HepG2 (cell line): Measurements from ENCODE around the gene STRADA. TPM values are rescaled to one million over a fixed set of nuclear protein-coding genes. Genes with fewer than 3 reads are reported as not detected.

Source experiments
- ATF7 ChIP-seq, 2 experiments: fragments of 450-650 bp in 1 of 2; sonication (generic) in 1 of 2; formaldehyde crosslinking in 1 of 2; IDR thresholded peaks; 2 replicates each; pipeline versions ENCODE4 v1.4.0 to v1.6.1; 2016 to 2020; ENCODE audit warnings: antibody characterized with exemption in 1 of 2, mild to moderate bottlenecking in 1 of 2, missing genetic modification reagents in 1 of 2
- ERF ChIP-seq: IDR thresholded peaks from 2 replicates; pipeline ENCODE4 v1.6.1; 2018; ENCODE audit warnings: missing biosample characterization, missing genetic modification reagents
- HDAC2 ChIP-seq: sonication (generic); formaldehyde crosslinking; IDR thresholded peaks from 2 replicates; pipeline ENCODE4 v1.4.0; 2020; ENCODE audit warnings: missing genetic modification reagents
- IRX3 ChIP-seq: sonication (generic); formaldehyde crosslinking; IDR thresholded peaks from 2 replicates; pipeline ENCODE4 v1.8.1; 2023; ENCODE audit warnings: mild to moderate bottlenecking, low read depth, missing genetic modification reagents, borderline replicate concordance
- PHF20 ChIP-seq: sonication (generic); formaldehyde crosslinking; IDR thresholded peaks from 2 replicates; pipeline ENCODE4 v1.5.0; 2020; ENCODE audit warnings: mild to moderate bottlenecking, missing genetic modification reagents
- SPEN ChIP-seq: sonication (generic); formaldehyde crosslinking; IDR thresholded peaks from 2 replicates; pipeline ENCODE4 v1.5.1; 2020; ENCODE audit warnings: low read depth, mild to moderate bottlenecking, missing genetic modification reagents
- TAF1 ChIP-seq: sonication (generic); formaldehyde crosslinking; IDR thresholded peaks from 2 replicates; pipeline ENCODE4 v1.4.0; 2020; ENCODE audit warnings: missing genetic modification reagents
- TMF1 ChIP-seq: sonication (generic); formaldehyde crosslinking; IDR thresholded peaks from 2 replicates; pipeline ENCODE4 v1.8.1; 2022; ENCODE audit warnings: low read depth, missing genetic modification reagents
- ZBTB1 ChIP-seq: sonication (generic); formaldehyde crosslinking; IDR thresholded peaks from 2 replicates; pipeline ENCODE4 v1.4.0; 2020; ENCODE audit warnings: missing genetic modification reagents, borderline replicate concordance
- ZC3H4 ChIP-seq: sonication (generic); formaldehyde crosslinking; IDR thresholded peaks from 2 replicates; pipeline ENCODE4 v1.4.0; 2020; ENCODE audit warnings: missing genetic modification reagents, borderline replicate concordance
- ZFP62 ChIP-seq: sonication (generic); formaldehyde crosslinking; IDR thresholded peaks from 2 replicates; pipeline ENCODE4 v1.4.0; 2020; ENCODE audit warnings: missing genetic modification reagents
- ZNF253 ChIP-seq: sonication (generic); formaldehyde crosslinking; IDR thresholded peaks from 2 replicates; pipeline ENCODE4 v1.8.0; 2022; ENCODE audit warnings: mild to moderate bottlenecking, missing genetic modification reagents, borderline replicate concordance
- ZNF296 ChIP-seq: sonication (generic); formaldehyde crosslinking; conservative IDR thresholded peaks from 2 replicates; pipeline ENCODE4 v1.5.0; 2020; ENCODE audit warnings: mild to moderate bottlenecking, missing genetic modification reagents
- ZNF510 ChIP-seq: sonication (generic); formaldehyde crosslinking; IDR thresholded peaks from 2 replicates; pipeline ENCODE4 v1.4.0; 2020; ENCODE audit warnings: low read depth, mild to moderate bottlenecking, missing genetic modification reagents
- ZNF605 ChIP-seq: sonication (generic); formaldehyde crosslinking; IDR thresholded peaks from 2 replicates; pipeline ENCODE4 v1.8.0; 2022; ENCODE audit warnings: mild to moderate bottlenecking, missing genetic modification reagents
- ZNF644 ChIP-seq: IDR thresholded peaks from 2 replicates; pipeline ENCODE4 v1.6.1; 2016; ENCODE audit warnings: low read depth
- ZNF670 ChIP-seq: sonication (generic); formaldehyde crosslinking; IDR thresholded peaks from 2 replicates; pipeline ENCODE4 v1.8.0; 2022; ENCODE audit warnings: mild to moderate bottlenecking, missing genetic modification reagents, borderline replicate concordance
- ZNF879 ChIP-seq: sonication (generic); formaldehyde crosslinking; IDR thresholded peaks from 2 replicates; pipeline ENCODE4 v1.8.1; 2023; ENCODE audit warnings: missing genetic modification reagents
- polyA plus RNA-seq, 8 experiments: library from polyadenylated mRNA; depleted of rRNA in 3 of 8; stranded (reverse) in 7 of 8; unstranded in 1 of 8; fragments of >200 nt; fragmentation: Illumina TruSeq in 4 of 8; extraction: Trizol in 4 of 8; gene quantifications; 2 replicates each; pipeline versions ENCODE4 v1.2.1 to v1.2.3, GENCODE V29; 2011 to 2016; ENCODE audit warnings: low read depth in 4 of 8, missing spikeins in 1 of 8, mixed read lengths in 1 of 8; ENCODE audit not compliant: insufficient read depth in 1 of 8
- total RNA-seq, 5 experiments: library from RNA; depleted of rRNA; stranded (reverse); fragments of >200 nt; fragmentation: Illumina TruSeq; extraction: Trizol; gene quantifications; 2 replicates each; pipeline ENCODE4 v1.2.3, GENCODE V29; 2016; ENCODE audit warnings: low read depth in 1 of 5
- TF ChIP-seq, protein P1 (sequence below): sonication (generic); formaldehyde crosslinking; IDR thresholded peaks from one replicate; pipeline ENCODE4 v1.5.1; 2020; ENCODE audit warnings: mild to moderate bottlenecking, missing genetic modification reagents; ENCODE audit errors: not compliant biosample characterization
- TF ChIP-seq, protein P2 (sequence below): sonication (generic); formaldehyde crosslinking; IDR thresholded peaks from 2 replicates; pipeline ENCODE4 v1.8.1; 2023; ENCODE audit warnings: mild to moderate bottlenecking, inconsistent platforms, moderate library complexity, missing genetic modification reagents, borderline replicate concordance

Gene STRADA
- total and polyA plus RNA-seq, 2 of the 13 experiments (the other 11 are each of a cell fraction or from before 2014, with no cell fraction given) = 17.6 to 17.9 TPM

DNA sequence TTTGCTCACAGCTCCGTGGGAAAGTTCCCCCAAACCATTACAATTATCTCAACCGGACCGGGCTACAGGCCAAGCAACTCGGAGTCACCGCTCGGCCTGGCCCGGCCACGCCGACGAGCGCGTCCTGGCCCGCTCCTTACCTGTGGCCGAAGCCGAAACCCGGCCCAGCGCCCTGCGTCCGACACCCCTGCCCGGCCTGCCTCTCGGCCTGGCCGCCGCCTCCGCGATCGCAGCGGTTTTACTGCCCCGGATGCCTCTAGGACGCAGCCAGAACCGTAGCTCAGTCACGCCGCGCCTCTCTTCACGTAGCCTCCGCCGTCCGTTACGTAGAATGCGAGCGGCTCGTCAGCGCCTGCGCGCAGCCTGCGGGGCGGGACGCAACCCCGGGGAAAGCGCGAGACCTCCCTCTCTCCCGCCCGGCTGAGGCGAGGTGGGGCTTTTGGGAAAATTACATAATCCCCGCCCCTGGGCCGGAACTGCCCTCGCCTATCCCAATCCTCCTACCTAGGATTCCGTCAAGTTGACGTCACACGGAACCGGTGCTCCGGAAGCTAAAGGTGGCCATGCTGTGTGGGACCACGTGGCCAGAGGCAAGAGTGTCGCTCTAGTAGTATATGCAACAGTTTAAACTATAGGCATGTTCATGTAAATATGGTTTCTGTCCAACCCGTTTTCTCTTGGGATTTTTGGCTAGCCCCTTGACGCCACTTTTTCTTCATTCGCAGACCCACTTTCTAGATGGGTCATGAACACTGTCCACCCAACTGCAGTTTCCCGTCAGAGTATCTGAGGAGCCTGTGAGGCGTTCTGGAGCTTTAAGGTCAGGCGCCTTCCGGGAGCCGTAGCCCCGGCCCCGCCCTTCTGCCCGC is 31.9 kb upstream of the STRADA start, which contains the start of gene CCDC47 (continued):
- TF ChIP-seq, protein P1, sequence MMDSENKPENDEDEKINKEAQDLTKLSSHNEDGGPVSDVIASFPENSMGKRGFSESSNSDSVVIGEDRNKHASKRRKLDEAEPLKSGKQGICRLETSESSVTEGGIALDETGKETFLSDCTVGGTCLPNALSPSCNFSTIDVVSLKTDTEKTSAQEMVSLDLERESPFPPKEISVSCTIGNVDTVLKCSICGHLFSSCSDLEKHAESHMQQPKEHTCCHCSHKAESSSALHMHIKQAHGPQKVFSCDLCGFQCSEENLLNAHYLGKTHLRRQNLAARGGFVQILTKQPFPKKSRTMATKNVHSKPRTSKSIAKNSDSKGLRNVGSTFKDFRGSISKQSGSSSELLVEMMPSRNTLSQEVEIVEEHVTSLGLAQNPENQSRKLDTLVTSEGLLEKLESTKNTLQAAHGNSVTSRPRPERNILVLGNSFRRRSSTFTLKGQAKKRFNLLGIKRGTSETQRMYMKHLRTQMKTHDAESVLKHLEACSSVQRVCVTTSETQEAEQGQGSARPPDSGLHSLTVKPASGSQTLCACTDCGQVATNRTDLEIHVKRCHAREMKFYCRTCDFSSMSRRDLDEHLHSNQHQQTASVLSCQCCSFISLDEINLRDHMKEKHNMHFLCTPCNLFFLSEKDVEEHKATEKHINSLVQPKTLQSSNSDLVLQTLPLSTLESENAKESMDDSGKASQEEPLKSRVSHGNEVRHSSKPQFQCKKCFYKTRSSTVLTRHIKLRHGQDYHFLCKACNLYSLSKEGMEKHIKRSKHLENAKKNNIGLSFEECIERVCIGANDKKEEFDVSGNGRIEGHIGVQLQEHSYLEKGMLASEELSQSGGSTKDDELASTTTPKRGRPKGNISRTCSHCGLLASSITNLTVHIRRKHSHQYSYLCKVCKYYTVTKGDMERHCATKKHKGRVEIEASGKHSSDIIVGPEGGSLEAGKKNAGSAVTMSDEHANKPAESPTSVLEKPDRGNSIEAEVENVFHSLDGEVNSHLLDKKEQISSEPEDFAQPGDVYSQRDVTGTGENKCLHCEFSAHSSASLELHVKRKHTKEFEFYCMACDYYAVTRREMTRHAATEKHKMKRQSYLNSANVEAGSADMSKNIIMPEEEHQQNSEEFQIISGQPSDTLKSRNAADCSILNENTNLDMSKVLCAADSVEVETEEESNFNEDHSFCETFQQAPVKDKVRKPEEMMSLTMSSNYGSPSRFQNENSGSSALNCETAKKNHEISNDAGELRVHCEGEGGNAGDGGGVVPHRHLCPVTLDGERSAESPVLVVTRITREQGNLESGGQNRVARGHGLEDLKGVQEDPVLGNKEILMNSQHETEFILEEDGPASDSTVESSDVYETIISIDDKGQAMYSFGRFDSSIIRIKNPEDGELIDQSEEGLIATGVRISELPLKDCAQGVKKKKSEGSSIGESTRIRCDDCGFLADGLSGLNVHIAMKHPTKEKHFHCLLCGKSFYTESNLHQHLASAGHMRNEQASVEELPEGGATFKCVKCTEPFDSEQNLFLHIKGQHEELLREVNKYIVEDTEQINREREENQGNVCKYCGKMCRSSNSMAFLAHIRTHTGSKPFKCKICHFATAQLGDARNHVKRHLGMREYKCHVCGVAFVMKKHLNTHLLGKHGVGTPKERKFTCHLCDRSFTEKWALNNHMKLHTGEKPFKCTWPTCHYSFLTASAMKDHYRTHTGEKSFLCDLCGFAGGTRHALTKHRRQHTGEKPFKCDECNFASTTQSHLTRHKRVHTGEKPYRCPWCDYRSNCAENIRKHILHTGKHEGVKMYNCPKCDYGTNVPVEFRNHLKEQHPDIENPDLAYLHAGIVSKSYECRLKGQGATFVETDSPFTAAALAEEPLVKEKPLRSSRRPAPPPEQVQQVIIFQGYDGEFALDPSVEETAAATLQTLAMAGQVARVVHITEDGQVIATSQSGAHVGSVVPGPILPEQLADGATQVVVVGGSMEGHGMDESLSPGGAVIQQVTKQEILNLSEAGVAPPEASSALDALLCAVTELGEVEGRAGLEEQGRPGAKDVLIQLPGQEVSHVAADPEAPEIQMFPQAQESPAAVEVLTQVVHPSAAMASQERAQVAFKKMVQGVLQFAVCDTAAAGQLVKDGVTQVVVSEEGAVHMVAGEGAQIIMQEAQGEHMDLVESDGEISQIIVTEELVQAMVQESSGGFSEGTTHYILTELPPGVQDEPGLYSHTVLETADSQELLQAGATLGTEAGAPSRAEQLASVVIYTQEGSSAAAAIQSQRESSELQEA (CRISPR knock-in tag) = peak; percentile 31
- TF ChIP-seq ATF7 (IDR thresholded peaks at IDR 0.05) (peak; percentile 94), ATF7 (CRISPR knock-in tag; IDR thresholded peaks at IDR 0.05) (peak; percentile 99), ZBTB1 (peak; percentile 91; the same call in 1 of the 2 replicates), HDAC2 (CRISPR knock-in tag) (peak; percentile 90), ZNF670 (CRISPR knock-in tag) (peak; percentile 81; the same call in 1 of the 2 replicates), IRX3 (peak; percentile 57; the same call in 1 of the 2 replicates), TMF1 (no peak; the same call in 1 of the 2 replicates), ZNF296 (no peak), ERF (peak; percentile 85; the same call in 1 of the 2 replicates), ZNF605 (CRISPR knock-in tag) (peak; percentile 83), ZNF644 (CRISPR knock-in tag) (no peak), PHF20 (CRISPR knock-in tag) (peak; percentile 93), ZNF253 (peak; percentile 86), ZC3H4 (CRISPR knock-in tag) (peak; percentile 75; the same call in 1 of the 2 replicates), ZFP62 (CRISPR knock-in tag) (no peak), ZNF879 (peak; percentile 88; the same call in 1 of the 2 replicates), ZNF510 (CRISPR knock-in tag) (peak; percentile 91), TAF1 (CRISPR knock-in tag) (peak; percentile 96), SPEN (CRISPR knock-in tag) (peak; percentile 88)
- TF ChIP-seq, protein P2, sequence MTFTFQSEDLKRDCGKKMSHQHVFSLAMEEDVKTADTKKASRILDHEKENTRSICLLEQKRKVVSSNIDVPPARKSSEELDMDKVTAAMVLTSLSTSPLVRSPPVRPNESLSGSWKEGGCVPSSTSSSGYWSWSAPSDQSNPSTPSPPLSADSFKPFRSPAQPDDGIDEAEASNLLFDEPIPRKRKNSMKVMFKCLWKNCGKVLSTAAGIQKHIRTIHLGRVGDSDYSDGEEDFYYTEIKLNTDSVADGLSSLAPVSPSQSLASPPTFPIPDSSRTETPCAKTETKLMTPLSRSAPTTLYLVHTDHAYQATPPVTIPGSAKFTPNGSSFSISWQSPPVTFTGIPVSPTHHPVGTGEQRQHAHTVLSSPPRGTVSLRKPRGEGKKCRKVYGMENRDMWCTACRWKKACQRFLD (CRISPR knock-in tag) = peak; percentile 92
